HG02885 (cell line): Measurements from ENCODE around the gene ENTPD5.

Source experiments
- ATAC-seq: cut with Tn5 transposase; IDR thresholded peaks from one replicate; pipeline ENCODE4 v1.9.1; 2021; ENCODE audit warnings: mild to moderate bottlenecking; ENCODE audit not compliant: unreplicated experiment, poor library complexity

Gene ENTPD5

GRCh38 chr14:74018586-74019407 is at the start of gene ENTPD5, which contains the start of gene BBOF1:
TSS of gene ENTPD5 (minus strand) at chr14:74019288. CDS start at chr14:73988102, 31,186 bp downstream.
TSS of gene BBOF1 (plus strand) at chr14:74019349. CDS start at chr14:74019479, 130 bp downstream.
- peak; percentile 87 for ATAC-seq

GRCh38 chr14:74065746-74066575 is 46.9 kb upstream of the ENTPD5 start:
- ATAC-seq: no peak

GRCh38 chr14:74064883-74065282 is 45.8 kb upstream of the ENTPD5 start:
- ATAC-seq: no peak

GRCh38 chr14:74064426-74064825 is 45.3 kb upstream of the ENTPD5 start:
- ATAC-seq: no peak

- no peak for ATAC-seq
Observed at GRCh38 chr14:74062809-74063150, 43.7 kb upstream of the ENTPD5 start.

- no peak for ATAC-seq
Observed at GRCh38 chr14:74049876-74050495, 30.9 kb upstream of the ENTPD5 start.

GRCh38 chr14:74048281-74048680 is 29.2 kb upstream of the ENTPD5 start:
- no peak for ATAC-seq

GRCh38 chr14:74045522-74045921 is 26.4 kb upstream of the ENTPD5 start:
- no peak for ATAC-seq

GRCh38 chr14:74042296-74042695 is 23.2 kb upstream of the ENTPD5 start:
- no peak for ATAC-seq

- ATAC-seq: no peak
Observed at GRCh38 chr14:74038020-74038859, 19.2 kb upstream of the ENTPD5 start.

- ATAC-seq: no peak
Observed at GRCh38 chr14:74035556-74035955, 16.5 kb upstream of the ENTPD5 start.

- no peak for ATAC-seq
Observed at GRCh38 chr14:74034572-74034971, 15.5 kb upstream of the ENTPD5 start.

GRCh38 chr14:74029136-74029535 is 10.0 kb upstream of the ENTPD5 start:
- ATAC-seq: no peak

GRCh38 chr14:74022346-74022745 is 3.3 kb upstream of the ENTPD5 start:
- ATAC-seq: no peak

- ATAC-seq: no peak
Observed at GRCh38 chr14:74019408-74020137, 485 bp upstream of the ENTPD5 start.

- ATAC-seq: no peak
Observed at GRCh38 chr14:74018174-74018585, 908 bp downstream of the ENTPD5 start.

GRCh38 chr14:74015963-74016362 is 3.1 kb downstream of the ENTPD5 start:
- ATAC-seq: no peak

GRCh38 chr14:74015176-74015575 is 3.9 kb downstream of the ENTPD5 start:
- no peak for ATAC-seq

- ATAC-seq: no peak
Observed at GRCh38 chr14:74014299-74014698, 4.8 kb downstream of the ENTPD5 start.
